IMR-90 (cell line): ENCODE measurements around the gene PRMT7.

Experiments
- CTCF ChIP-seq: conservative IDR thresholded peaks from 2 replicates; pipeline ENCODE4 v1.5.1; 2012; ENCODE audit warnings: mild to moderate bottlenecking, low read depth, low read length, improper control_type of control experiment
- MAFK ChIP-seq: IDR thresholded peaks from 2 replicates; pipeline ENCODE4 v1.6.1; 2012; ENCODE audit warnings: low read depth, low read length, improper control_type of control experiment
- RFX5 ChIP-seq: IDR thresholded peaks from 2 replicates; pipeline ENCODE4 v1.8.0; 2012; ENCODE audit warnings: low read depth, mild to moderate bottlenecking, low read length, moderate library complexity
- USF2 ChIP-seq: fragments of 150-350 bp; IDR thresholded peaks from 2 replicates; pipeline ENCODE4 v1.6.1; 2017; ENCODE audit warnings: mild to moderate bottlenecking, antibody characterized with exemption, low read length, low read depth

- TF ChIP-seq RFX5 (no peak), CTCF (no peak), MAFK (no peak), USF2 (no peak)
Measured at GRCh38 chr16:68382296-68382718, 71.5 kb downstream of the PRMT7 start.
